ENCODE results near the gene PPP4R4. TPM values are rescaled to one million over a fixed set of nuclear protein-coding genes. Genes with fewer than 3 reads are reported as not detected.

Gene PPP4R4
- total RNA-seq, 1 donor from 2014 or later, result 0.18 TPM

DNA sequence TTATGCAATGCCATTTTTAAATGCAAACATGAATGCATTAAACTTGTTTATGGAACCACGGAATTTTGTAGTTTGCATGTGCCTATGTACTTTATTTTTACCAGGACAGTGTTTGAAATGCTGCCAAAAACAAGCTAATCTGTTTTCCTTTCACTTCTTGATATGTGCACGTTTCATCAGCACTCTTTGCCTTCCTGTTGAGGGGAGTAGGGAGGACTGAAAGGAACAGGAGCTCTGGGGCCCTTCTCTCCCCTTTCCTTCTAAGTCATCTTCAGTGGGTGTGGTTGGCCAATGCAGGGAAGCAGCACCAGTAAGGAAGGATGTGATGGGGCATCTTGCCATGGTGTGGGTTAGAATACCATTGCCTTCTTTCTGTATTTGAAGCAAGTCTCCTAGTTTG is 12.1 kb upstream of the PPP4R4 start:
- Mint-ChIP-seq H3K27ac (ENCODE audit: unreplicated experiment) (no peak overlapping the region), H3K4me1 (ENCODE audit: unreplicated experiment) (peaks cover 5% of the 10 kb centered on the region), H3K27me3 (ENCODE audit: unreplicated experiment) (peaks cover 4% of the 10 kb centered on the region), H3K36me3 (ENCODE audit: low read depth, unreplicated experiment) (no peaks in the 10 kb centered on the region), H3K9me3 (ENCODE audit: unreplicated experiment) (no peaks in the 10 kb centered on the region), H3K4me3 (ENCODE audit: unreplicated experiment) (no peak overlapping the region)
- DNase-seq (ENCODE audit: low spot score), result no peak
- TF ChIP-seq, protein P1, sequence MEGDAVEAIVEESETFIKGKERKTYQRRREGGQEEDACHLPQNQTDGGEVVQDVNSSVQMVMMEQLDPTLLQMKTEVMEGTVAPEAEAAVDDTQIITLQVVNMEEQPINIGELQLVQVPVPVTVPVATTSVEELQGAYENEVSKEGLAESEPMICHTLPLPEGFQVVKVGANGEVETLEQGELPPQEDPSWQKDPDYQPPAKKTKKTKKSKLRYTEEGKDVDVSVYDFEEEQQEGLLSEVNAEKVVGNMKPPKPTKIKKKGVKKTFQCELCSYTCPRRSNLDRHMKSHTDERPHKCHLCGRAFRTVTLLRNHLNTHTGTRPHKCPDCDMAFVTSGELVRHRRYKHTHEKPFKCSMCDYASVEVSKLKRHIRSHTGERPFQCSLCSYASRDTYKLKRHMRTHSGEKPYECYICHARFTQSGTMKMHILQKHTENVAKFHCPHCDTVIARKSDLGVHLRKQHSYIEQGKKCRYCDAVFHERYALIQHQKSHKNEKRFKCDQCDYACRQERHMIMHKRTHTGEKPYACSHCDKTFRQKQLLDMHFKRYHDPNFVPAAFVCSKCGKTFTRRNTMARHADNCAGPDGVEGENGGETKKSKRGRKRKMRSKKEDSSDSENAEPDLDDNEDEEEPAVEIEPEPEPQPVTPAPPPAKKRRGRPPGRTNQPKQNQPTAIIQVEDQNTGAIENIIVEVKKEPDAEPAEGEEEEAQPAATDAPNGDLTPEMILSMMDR (IDR thresholded peaks at IDR 0.05; ENCODE audit: unreplicated experiment), result no peak

DNA sequence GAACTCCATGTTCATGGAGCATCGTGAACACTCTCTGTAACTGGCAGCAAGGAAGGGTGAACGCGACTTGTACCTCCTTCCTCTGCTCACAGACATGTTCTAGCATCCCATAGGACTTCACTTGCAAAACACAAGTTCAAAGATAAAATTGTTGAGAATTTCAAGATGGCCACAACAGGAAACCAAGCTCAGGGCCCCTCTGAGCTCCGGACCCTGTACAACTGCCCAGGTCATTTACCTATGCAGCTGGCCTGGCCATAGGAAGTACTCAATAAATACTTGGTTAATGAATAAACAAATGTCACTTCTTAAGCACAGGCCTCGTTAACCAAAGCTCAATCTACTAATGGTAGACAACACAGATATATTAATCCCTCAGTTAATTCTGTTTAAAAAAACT is 11.7 kb upstream of the PPP4R4 start:
- H3K27ac Mint-ChIP-seq (ENCODE audit: unreplicated experiment), result no peak overlapping the region
- no peaks in the 10 kb centered on the region for H3K9me3 Mint-ChIP-seq (ENCODE audit: unreplicated experiment)
- H3K4me1 Mint-ChIP-seq (ENCODE audit: unreplicated experiment), result peaks cover 5% of the 10 kb centered on the region
- peaks cover 4% of the 10 kb centered on the region for H3K27me3 Mint-ChIP-seq (ENCODE audit: unreplicated experiment)
- H3K4me3 Mint-ChIP-seq (ENCODE audit: unreplicated experiment), result no peak overlapping the region
- no peak for DNase-seq (ENCODE audit: low spot score)
- no peaks in the 10 kb centered on the region for H3K36me3 Mint-ChIP-seq (ENCODE audit: low read depth, unreplicated experiment)
- TF ChIP-seq, protein P1 (IDR thresholded peaks at IDR 0.05; ENCODE audit: unreplicated experiment), result no peak

DNA sequence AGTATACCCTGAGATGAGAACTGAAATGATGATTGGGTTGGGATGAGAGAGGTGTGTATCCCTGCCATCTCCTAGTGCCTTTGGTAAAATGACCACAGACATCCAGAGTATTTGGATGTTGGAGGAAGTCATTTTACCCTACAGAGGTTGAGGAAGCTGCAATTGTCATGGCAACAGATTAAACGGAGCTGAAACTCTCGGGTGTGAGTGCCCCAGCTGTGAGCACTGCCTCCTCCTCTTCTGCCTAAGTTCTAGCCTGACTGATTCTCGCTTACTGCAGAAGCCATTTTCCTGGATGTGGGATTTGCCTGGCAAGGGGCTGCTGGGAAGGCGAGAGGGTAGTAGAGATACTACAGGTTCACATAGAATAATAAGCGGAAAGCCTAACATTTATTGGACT is 10.3 kb upstream of the PPP4R4 start:
- DNase-seq (ENCODE audit: low spot score), result no peak
- peaks cover 5% of the 10 kb centered on the region for H3K4me1 Mint-ChIP-seq (ENCODE audit: unreplicated experiment)
- TF ChIP-seq, protein P1 (IDR thresholded peaks at IDR 0.05; ENCODE audit: unreplicated experiment), result no peak
- no peak overlapping the region for H3K27ac Mint-ChIP-seq (ENCODE audit: unreplicated experiment)
- H3K27me3 Mint-ChIP-seq (ENCODE audit: unreplicated experiment), result peaks cover 4% of the 10 kb centered on the region
- no peaks in the 10 kb centered on the region for H3K9me3 Mint-ChIP-seq (ENCODE audit: unreplicated experiment)
- no peak overlapping the region for H3K4me3 Mint-ChIP-seq (ENCODE audit: unreplicated experiment)
- no peaks in the 10 kb centered on the region for H3K36me3 Mint-ChIP-seq (ENCODE audit: low read depth, unreplicated experiment)

DNA sequence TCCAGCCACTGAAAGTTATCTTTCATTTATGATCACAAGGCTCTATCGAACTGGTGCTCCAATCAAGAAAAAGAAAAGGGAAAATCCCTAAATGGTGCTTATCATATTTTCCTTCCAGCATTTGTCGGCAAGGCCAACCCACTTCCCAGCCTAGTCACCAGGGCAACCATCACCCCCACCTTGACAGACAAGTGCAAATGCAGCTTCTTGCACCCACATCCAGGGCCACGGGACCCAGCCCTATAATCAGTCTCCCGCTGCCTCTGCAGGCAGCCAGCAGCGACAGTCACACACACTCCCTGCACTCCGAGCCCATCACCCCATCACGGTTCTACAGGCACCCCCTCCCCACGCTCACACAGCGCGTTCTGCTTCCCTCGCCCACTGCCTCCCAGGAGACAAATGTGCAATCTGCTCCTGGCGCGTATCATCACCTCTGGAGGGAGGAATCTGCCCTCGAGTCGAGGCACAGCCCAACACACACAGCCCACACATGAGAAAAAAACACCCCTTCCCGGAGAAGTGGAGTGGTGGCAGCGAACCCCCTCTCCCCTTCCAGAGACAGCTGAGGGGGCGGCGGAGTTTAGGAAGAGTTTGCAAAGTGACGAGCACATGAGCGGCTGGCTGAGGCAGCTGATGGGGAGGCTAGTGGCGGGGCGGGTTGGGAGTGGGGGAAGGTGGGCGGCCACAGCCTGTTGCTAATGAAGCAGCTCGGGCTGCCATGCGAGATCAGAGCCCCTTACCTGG is 9.3 kb upstream of the PPP4R4 start:
- H3K4me3 Mint-ChIP-seq (ENCODE audit: unreplicated experiment), result no peak overlapping the region
- H3K27me3 Mint-ChIP-seq (ENCODE audit: unreplicated experiment), result peaks cover 4% of the 10 kb centered on the region
- H3K36me3 Mint-ChIP-seq (ENCODE audit: low read depth, unreplicated experiment), result no peaks in the 10 kb centered on the region
- peak overlapping the region; percentile 37 for H3K27ac Mint-ChIP-seq (ENCODE audit: unreplicated experiment)
- peaks cover 5% of the 10 kb centered on the region for H3K4me1 Mint-ChIP-seq (ENCODE audit: unreplicated experiment)
- TF ChIP-seq, protein P1 (IDR thresholded peaks at IDR 0.05; ENCODE audit: unreplicated experiment), result no peak
- DNase-seq (ENCODE audit: low spot score), result no peak
- H3K9me3 Mint-ChIP-seq (ENCODE audit: unreplicated experiment), result no peaks in the 10 kb centered on the region

- H3K27me3 Mint-ChIP-seq (ENCODE audit: unreplicated experiment), result peaks cover 4% of the 10 kb centered on the region
- H3K4me1 Mint-ChIP-seq (ENCODE audit: unreplicated experiment), result peaks cover under 1% of the 10 kb centered on the region
- no peaks in the 10 kb centered on the region for H3K9me3 Mint-ChIP-seq (ENCODE audit: unreplicated experiment)
- H3K4me3 Mint-ChIP-seq (ENCODE audit: unreplicated experiment), result no peak overlapping the region
- DNase-seq (ENCODE audit: low spot score), result no peak
- no peaks in the 10 kb centered on the region for H3K36me3 Mint-ChIP-seq (ENCODE audit: low read depth, unreplicated experiment)
- no peak overlapping the region for H3K27ac Mint-ChIP-seq (ENCODE audit: unreplicated experiment)
- TF ChIP-seq, protein P1 (IDR thresholded peaks at IDR 0.05; ENCODE audit: unreplicated experiment), result no peak
Measured at GRCh38 chr14:94165744-94166143, 8.4 kb upstream of the PPP4R4 start.
